ENCODE measurements around the gene TRHDE.

DNA sequence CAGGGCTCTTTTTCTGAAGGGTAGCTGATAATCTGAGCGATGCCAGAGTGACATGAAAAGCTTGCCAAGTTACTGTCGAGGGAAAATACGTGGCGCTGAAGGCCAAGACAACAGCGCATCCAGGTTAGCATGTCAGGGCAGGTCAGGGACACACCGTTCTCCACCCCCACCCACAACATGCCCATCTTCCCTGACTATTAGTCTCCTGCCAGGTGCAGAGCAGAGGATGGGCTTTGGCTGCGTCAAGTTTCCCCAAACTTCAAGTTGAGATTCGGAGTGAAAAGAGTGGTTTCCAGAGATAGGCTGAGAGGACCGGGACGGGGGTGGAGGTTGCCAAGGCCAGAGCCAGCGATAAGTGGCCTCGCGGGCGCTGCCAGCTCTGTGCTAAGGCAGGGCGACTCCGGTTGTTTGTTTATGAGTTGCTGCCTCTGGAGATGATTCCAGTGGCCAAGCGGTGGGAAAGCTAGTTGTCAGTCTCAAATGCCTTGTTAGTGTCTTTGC is 1.7 kb downstream of the TRHDE start:
- TF ChIP-seq, protein P1, sequence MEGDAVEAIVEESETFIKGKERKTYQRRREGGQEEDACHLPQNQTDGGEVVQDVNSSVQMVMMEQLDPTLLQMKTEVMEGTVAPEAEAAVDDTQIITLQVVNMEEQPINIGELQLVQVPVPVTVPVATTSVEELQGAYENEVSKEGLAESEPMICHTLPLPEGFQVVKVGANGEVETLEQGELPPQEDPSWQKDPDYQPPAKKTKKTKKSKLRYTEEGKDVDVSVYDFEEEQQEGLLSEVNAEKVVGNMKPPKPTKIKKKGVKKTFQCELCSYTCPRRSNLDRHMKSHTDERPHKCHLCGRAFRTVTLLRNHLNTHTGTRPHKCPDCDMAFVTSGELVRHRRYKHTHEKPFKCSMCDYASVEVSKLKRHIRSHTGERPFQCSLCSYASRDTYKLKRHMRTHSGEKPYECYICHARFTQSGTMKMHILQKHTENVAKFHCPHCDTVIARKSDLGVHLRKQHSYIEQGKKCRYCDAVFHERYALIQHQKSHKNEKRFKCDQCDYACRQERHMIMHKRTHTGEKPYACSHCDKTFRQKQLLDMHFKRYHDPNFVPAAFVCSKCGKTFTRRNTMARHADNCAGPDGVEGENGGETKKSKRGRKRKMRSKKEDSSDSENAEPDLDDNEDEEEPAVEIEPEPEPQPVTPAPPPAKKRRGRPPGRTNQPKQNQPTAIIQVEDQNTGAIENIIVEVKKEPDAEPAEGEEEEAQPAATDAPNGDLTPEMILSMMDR (IDR thresholded peaks at IDR 0.05): no peak
- no peak for TF ChIP-seq ZNF317 (CRISPR knock-in tag; IDR thresholded peaks at IDR 0.05; ENCODE audit: borderline replicate concordance, low read depth)
- no peak for TF ChIP-seq SP1 (CRISPR knock-in tag; conservative IDR thresholded peaks at IDR 0.05)
- TF ChIP-seq, protein P2, sequence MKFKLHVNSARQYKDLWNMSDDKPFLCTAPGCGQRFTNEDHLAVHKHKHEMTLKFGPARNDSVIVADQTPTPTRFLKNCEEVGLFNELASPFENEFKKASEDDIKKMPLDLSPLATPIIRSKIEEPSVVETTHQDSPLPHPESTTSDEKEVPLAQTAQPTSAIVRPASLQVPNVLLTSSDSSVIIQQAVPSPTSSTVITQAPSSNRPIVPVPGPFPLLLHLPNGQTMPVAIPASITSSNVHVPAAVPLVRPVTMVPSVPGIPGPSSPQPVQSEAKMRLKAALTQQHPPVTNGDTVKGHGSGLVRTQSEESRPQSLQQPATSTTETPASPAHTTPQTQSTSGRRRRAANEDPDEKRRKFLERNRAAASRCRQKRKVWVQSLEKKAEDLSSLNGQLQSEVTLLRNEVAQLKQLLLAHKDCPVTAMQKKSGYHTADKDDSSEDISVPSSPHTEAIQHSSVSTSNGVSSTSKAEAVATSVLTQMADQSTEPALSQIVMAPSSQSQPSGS (CRISPR knock-in tag; IDR thresholded peaks at IDR 0.05; ENCODE audit: borderline replicate concordance, low read depth): no peak
- no peak for TF ChIP-seq NR1H2 (CRISPR knock-in tag; IDR thresholded peaks at IDR 0.05)
- TF ChIP-seq, protein P3, sequence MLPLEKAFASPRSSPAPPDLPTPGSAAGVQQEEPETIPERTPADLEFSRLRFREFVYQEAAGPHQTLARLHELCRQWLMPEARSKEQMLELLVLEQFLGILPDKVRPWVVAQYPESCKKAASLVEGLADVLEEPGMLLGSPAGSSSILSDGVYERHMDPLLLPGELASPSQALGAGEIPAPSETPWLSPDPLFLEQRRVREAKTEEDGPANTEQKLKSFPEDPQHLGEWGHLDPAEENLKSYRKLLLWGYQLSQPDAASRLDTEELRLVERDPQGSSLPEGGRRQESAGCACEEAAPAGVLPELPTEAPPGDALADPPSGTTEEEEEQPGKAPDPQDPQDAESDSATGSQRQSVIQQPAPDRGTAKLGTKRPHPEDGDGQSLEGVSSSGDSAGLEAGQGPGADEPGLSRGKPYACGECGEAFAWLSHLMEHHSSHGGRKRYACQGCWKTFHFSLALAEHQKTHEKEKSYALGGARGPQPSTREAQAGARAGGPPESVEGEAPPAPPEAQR (CRISPR knock-in tag; IDR thresholded peaks at IDR 0.05): no peak
- no peak for TF ChIP-seq FOXK1 (CRISPR knock-in tag; IDR thresholded peaks at IDR 0.05)
- no peak for TF ChIP-seq ETV6 (CRISPR knock-in tag; IDR thresholded peaks at IDR 0.05)
- TF ChIP-seq, protein P4, sequence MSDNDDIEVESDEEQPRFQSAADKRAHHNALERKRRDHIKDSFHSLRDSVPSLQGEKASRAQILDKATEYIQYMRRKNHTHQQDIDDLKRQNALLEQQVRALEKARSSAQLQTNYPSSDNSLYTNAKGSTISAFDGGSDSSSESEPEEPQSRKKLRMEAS (CRISPR knock-in tag; IDR thresholded peaks at IDR 0.05): no peak
- TF ChIP-seq, protein P5, sequence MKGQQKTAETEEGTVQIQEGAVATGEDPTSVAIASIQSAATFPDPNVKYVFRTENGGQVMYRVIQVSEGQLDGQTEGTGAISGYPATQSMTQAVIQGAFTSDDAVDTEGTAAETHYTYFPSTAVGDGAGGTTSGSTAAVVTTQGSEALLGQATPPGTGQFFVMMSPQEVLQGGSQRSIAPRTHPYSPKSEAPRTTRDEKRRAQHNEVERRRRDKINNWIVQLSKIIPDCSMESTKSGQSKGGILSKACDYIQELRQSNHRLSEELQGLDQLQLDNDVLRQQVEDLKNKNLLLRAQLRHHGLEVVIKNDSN (CRISPR knock-in tag; IDR thresholded peaks at IDR 0.05): no peak
- no peak for TF ChIP-seq TEAD4 (CRISPR knock-in tag; IDR thresholded peaks at IDR 0.05)
- no peak for TF ChIP-seq JUN (CRISPR knock-in tag; IDR thresholded peaks at IDR 0.05)
- TF ChIP-seq ZBTB21 (CRISPR knock-in tag; IDR thresholded peaks at IDR 0.05; ENCODE audit: borderline replicate concordance): no peak
- TF ChIP-seq, protein P6, sequence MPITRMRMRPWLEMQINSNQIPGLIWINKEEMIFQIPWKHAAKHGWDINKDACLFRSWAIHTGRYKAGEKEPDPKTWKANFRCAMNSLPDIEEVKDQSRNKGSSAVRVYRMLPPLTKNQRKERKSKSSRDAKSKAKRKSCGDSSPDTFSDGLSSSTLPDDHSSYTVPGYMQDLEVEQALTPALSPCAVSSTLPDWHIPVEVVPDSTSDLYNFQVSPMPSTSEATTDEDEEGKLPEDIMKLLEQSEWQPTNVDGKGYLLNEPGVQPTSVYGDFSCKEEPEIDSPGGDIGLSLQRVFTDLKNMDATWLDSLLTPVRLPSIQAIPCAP (CRISPR knock-in tag; IDR thresholded peaks at IDR 0.05): no peak
